Upper lobe of left lung (tissue), 6 donors: ENCODE measurements around the gene GBA3. TPM values are rescaled to one million over a fixed set of nuclear protein-coding genes. Genes with fewer than 3 reads are reported as not detected.
A peak's percentile ranks its signal among the peaks of the same experiment; 100 is the strongest.

ENCODE experiments used
- ATAC-seq, 2 donors: fragments of 200-7000 bp; cut with Tn5 transposase; one replicate each; pipeline ENCODE4 v1.9.1; 2022; ENCODE audit warnings: mild to moderate bottlenecking in 2 of 2, moderate library complexity in 2 of 2; ENCODE audit not compliant: low FRiP score in 2 of 2
- DNase-seq, 2 donors: peaks; one replicate each; pipeline ENCODE4 v3.0.0-alpha.2; 2019 to 2020
- H3K27ac ChIP-seq, 4 donors: fragments of 200-600 bp; sonication (generic); one replicate each; pipeline ENCODE4 v1.5.1; 2016 to 2019
- H3K27me3 ChIP-seq, 4 donors: fragments of 200-600 bp; sonication (generic); one replicate each; pipeline ENCODE4 v1.5.1; 2017 to 2019
- H3K36me3 ChIP-seq, 4 donors: fragments of 200-600 bp; sonication (generic); one replicate each; pipeline ENCODE4 v1.5.1; 2016 to 2019
- H3K4me1 ChIP-seq, 4 donors: fragments of 200-600 bp; sonication (generic); one replicate each; pipeline ENCODE4 v1.5.1; 2018 to 2019
- H3K4me3 ChIP-seq, 4 donors: fragments of 200-600 bp; sonication (generic); one replicate each; pipeline ENCODE4 v1.5.1; 2017 to 2019; ENCODE audit warnings: mild to moderate bottlenecking in 2 of 4, moderate library complexity in 1 of 4
- H3K9me3 ChIP-seq, 4 donors: fragments of 200-600 bp; sonication (generic); one replicate each; pipeline ENCODE4 v1.5.1; 2018 to 2019
- EP300 ChIP-seq, 4 donors: sonication (generic); formaldehyde crosslinking; IDR thresholded peaks; one replicate each; pipeline ENCODE4 v1.5.1; 2017; ENCODE audit warnings: antibody characterized with exemption in 4 of 4, control low read depth in 2 of 4
- POLR2A ChIP-seq, 4 donors: fragments of 450-650 bp; IDR thresholded peaks; one replicate each; pipeline ENCODE4 v1.5.1; 2016 to 2017; ENCODE audit warnings: antibody characterized with exemption in 4 of 4, mild to moderate bottlenecking in 2 of 4
- POLR2AphosphoS5 ChIP-seq, 2 donors: sonication (generic); formaldehyde crosslinking; IDR thresholded peaks; one replicate each; pipeline ENCODE4 v1.5.1; 2017; ENCODE audit warnings: antibody characterized with exemption in 2 of 2
- WGBS, 2 donors: methylation state at CpG; one replicate each; pipeline ENCODE4 v1.1.5; 2017 to 2018; 5-methylcytosine and 5-hydroxymethylcytosine counted together
- total RNA-seq, 6 donors: library from RNA; depleted of rRNA in 4 of 6; stranded (reverse); fragments of >200 nt in 4 of 6; gene quantifications; one replicate each; pipeline versions ENCODE4 v1.1.0 to v1.2.1, GENCODE V29; 2016 to 2021
- TF ChIP-seq, protein P1 (sequence below), 6 experiments: fragments of 450-650 bp in 4 of 6; fragments of 200-600 bp in 2 of 6; sonication (generic) in 2 of 6; IDR thresholded peaks; one replicate each; pipeline ENCODE4 v1.5.1; 2016 to 2019; ENCODE audit warnings: antibody characterized with exemption in 6 of 6
- donor health status: DM: no; HTN: no; CAD: no; lungs with moderate emphysema.
- donor health status: DM: no; HTN: yes; CAD: no; lungs with severe emphysema.

The GBA3 gene
- total RNA-seq, 6 donors from 2014 or later = 0.57 to 1.6 (median 1.4) TPM; not detected in 1

DNA sequence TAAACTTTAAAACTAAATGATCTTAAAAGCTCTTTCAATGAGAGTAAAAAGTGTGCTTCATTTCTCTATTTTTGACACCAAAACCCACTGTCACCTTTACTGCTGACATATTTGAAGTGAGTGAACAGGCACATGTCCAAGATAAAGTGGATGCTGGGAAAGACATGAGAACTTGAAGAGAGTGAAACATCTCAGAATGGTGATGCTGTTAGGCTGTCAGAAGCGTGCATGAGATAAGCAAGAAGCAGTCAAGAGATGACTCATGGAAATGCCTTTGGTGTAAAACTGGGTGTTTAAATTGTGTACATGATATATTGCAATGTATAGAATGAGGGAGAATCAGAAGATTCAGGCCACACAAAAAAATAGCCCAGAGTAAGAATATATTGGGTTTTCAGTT is 21.8 kb upstream of the GBA3 start:
- ATAC-seq (no peak), DNase-seq (no peak)
- Histone ChIP-seq H3K36me3 (no peaks in the 10 kb centered on the region), H3K4me1 (peaks cover 0 to 3% (median 0%) of the 10 kb centered on the region in 4 donors), H3K27me3 (no peaks in the 10 kb centered on the region), H3K27ac (no peak overlapping the region), H3K9me3 (no peaks in the 10 kb centered on the region), H3K4me3 (no peak overlapping the region)
- no peak for TF ChIP-seq EP300 (IDR thresholded peaks at IDR 0.05)
- TF ChIP-seq, protein P1, sequence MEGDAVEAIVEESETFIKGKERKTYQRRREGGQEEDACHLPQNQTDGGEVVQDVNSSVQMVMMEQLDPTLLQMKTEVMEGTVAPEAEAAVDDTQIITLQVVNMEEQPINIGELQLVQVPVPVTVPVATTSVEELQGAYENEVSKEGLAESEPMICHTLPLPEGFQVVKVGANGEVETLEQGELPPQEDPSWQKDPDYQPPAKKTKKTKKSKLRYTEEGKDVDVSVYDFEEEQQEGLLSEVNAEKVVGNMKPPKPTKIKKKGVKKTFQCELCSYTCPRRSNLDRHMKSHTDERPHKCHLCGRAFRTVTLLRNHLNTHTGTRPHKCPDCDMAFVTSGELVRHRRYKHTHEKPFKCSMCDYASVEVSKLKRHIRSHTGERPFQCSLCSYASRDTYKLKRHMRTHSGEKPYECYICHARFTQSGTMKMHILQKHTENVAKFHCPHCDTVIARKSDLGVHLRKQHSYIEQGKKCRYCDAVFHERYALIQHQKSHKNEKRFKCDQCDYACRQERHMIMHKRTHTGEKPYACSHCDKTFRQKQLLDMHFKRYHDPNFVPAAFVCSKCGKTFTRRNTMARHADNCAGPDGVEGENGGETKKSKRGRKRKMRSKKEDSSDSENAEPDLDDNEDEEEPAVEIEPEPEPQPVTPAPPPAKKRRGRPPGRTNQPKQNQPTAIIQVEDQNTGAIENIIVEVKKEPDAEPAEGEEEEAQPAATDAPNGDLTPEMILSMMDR (IDR thresholded peaks at IDR 0.05) = no peak
- no peak for TF ChIP-seq POLR2A (IDR thresholded peaks at IDR 0.05)
- 61 to 83% methylated on average over 1 of the region's 1 CpG for WGBS, 2 donors

- no peaks in the 10 kb centered on the region for H3K27me3 ChIP-seq
- WGBS, 2 donors = 68 to 79% methylated on average over 1 of the region's 1 CpG
- ATAC-seq (no peak), DNase-seq (no peak)
- no peak overlapping the region for H3K4me3 ChIP-seq
- no peaks in the 10 kb centered on the region for H3K9me3 ChIP-seq
- TF ChIP-seq POLR2AphosphoS5 (IDR thresholded peaks at IDR 0.05) (no peak), EP300 (IDR thresholded peaks at IDR 0.05) (no peak), POLR2A (IDR thresholded peaks at IDR 0.05) (no peak)
- TF ChIP-seq, protein P1 (IDR thresholded peaks at IDR 0.05) = no peak
- peaks cover 0 to 3% (median 0%) of the 10 kb centered on the region in 4 donors for H3K4me1 ChIP-seq
- no peak overlapping the region for H3K27ac ChIP-seq
- H3K36me3 ChIP-seq = no peaks in the 10 kb centered on the region
These were observed 20.2 kb upstream of the GBA3 start for GRCh38 chr4:22672519-22672918.

DNA sequence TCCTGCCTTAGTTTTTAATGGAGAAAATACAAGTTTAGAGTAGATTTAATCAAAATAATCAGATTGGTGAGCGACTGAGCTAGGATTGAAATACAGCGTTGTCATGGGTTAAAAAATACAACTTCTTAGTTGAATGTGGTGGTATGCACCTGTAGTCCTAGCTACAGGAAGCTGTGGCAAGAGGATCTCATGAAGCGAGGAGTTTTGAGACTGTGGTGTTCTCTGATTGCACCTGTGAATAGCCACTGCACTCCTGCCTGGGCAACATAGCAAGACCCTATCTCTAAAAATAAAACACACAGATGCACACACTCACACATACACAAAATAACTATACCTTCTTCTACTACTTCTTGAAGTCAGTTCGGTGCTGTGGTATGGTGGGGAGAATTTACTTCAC is 19.8 kb upstream of the GBA3 start:
- ATAC-seq (no peak), DNase-seq (no peak)
- Histone ChIP-seq H3K27ac (no peak overlapping the region), H3K4me3 (no peak overlapping the region), H3K4me1 (peaks cover 0 to 3% (median 0%) of the 10 kb centered on the region in 4 donors), H3K36me3 (no peaks in the 10 kb centered on the region), H3K27me3 (no peaks in the 10 kb centered on the region), H3K9me3 (no peaks in the 10 kb centered on the region)
- WGBS, 2 donors = 81 to 83% methylated on average over 4 of the region's 4 CpGs
- TF ChIP-seq POLR2A (IDR thresholded peaks at IDR 0.05) (no peak), POLR2AphosphoS5 (IDR thresholded peaks at IDR 0.05) (no peak), EP300 (IDR thresholded peaks at IDR 0.05) (no peak)
- TF ChIP-seq, protein P1 (IDR thresholded peaks at IDR 0.05) = no peak

- 93 to 95% methylated on average over 1 of the region's 1 CpG for WGBS, 2 donors
- no peak for ATAC-seq
- H3K9me3 ChIP-seq = no peaks in the 10 kb centered on the region
- no peaks in the 10 kb centered on the region for H3K4me1 ChIP-seq
- no peak for DNase-seq
- no peak overlapping the region for H3K4me3 ChIP-seq
- no peaks in the 10 kb centered on the region for H3K27me3 ChIP-seq
- TF ChIP-seq POLR2AphosphoS5 (IDR thresholded peaks at IDR 0.05) (no peak), EP300 (IDR thresholded peaks at IDR 0.05) (no peak), POLR2A (IDR thresholded peaks at IDR 0.05) (no peak)
- TF ChIP-seq, protein P1 (IDR thresholded peaks at IDR 0.05) = no peak
- no peaks in the 10 kb centered on the region for H3K36me3 ChIP-seq
- no peak overlapping the region for H3K27ac ChIP-seq
These were observed 18.0 kb upstream of the GBA3 start for GRCh38 chr4:22674700-22675099.

DNA sequence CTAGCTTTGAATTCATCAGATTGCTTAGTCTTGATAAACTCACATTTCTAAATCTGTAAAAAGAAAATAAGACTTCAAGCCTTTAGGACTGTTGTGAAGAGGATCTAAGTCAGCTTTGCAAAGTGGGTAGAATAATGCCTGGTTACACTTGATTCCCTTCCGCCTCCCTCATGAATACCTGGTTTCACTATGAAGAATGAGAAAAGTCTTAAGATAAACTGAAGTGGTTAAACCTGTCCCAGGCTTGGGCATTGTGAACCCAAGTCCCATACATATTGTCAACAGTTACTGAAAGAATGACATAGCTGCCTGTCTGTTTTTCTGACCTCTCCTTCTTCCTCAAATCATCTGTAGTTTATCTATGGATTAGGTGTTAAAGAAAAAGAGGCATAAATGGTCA is 16.7 kb upstream of the GBA3 start:
- Histone ChIP-seq H3K27ac (no peak overlapping the region), H3K36me3 (no peaks in the 10 kb centered on the region), H3K9me3 (no peaks in the 10 kb centered on the region), H3K4me1 (no peaks in the 10 kb centered on the region), H3K4me3 (no peak overlapping the region), H3K27me3 (no peaks in the 10 kb centered on the region)
- DNase-seq = no peak
- peak in 1 of 2 donors; percentile 19 for ATAC-seq
- WGBS, 2 donors = 70 to 81% methylated on average over 1 of the region's 1 CpG
- TF ChIP-seq, protein P1 (IDR thresholded peaks at IDR 0.05) = no peak
- no peak for TF ChIP-seq POLR2AphosphoS5 (IDR thresholded peaks at IDR 0.05)
- no peak for TF ChIP-seq EP300 (IDR thresholded peaks at IDR 0.05)
- TF ChIP-seq POLR2A (IDR thresholded peaks at IDR 0.05) = no peak
